Measurements from ENCODE around the gene HBZ. TPM values are rescaled to one million over a fixed set of nuclear protein-coding genes. Genes with fewer than 3 reads are reported as not detected.
"Not testable (repeated sequence)": the region's sequence is repeated elsewhere in the genome, so short reads cannot be mapped to it uniquely, and the experiment has no call there.

The HBZ gene
- polyA plus RNA-seq, 1 donor = 5.6 TPM

GRCh38 chr16:172374-172941 lies 20.0 kb downstream of the HBZ start, which contains the start of gene HBA2:
HBA2 (plus strand) TSS chr16:172876; CDS start chr16:172913, 37 bp downstream.
- H3K36me3 ChIP-seq (ENCODE audit: control insufficient read depth, insufficient read depth, low read length); H3K4me3 ChIP-seq (ENCODE audit: low read length); H3K9me3 ChIP-seq (ENCODE audit: control insufficient read depth, low read depth, low read length); DNase-seq; H3K27ac ChIP-seq (ENCODE audit: low read length); H3K4me1 ChIP-seq (ENCODE audit: control insufficient read depth, insufficient read depth, low read length): not testable (repeated sequence)
- peaks cover 68% of the 10 kb centered on the region for H3K27me3 ChIP-seq (ENCODE audit: control insufficient read depth, insufficient read depth, low read length)
- no CpG with 5 or more reads among the region's 74 CpGs for WGBS (ENCODE audit: insufficient coverage, low lambda C conversion rate)

DNA sequence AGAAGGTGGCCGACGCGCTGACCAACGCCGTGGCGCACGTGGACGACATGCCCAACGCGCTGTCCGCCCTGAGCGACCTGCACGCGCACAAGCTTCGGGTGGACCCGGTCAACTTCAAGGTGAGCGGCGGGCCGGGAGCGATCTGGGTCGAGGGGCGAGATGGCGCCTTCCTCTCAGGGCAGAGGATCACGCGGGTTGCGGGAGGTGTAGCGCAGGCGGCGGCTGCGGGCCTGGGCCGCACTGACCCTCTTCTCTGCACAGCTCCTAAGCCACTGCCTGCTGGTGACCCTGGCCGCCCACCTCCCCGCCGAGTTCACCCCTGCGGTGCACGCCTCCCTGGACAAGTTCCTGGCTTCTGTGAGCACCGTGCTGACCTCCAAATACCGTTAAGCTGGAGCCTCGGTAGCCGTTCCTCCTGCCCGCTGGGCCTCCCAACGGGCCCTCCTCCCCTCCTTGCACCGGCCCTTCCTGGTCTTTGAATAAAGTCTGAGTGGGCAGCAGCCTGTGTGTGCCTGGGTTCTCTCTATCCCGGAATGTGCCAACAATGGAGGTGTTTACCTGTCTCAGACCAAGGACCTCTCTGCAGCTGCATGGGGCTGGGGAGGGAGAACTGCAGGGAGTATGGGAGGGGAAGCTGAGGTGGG lies 20.9 kb downstream of the HBZ start:
- DNase-seq; H3K27ac ChIP-seq (ENCODE audit: low read length); H3K9me3 ChIP-seq (ENCODE audit: control insufficient read depth, low read depth, low read length); H3K4me1 ChIP-seq (ENCODE audit: control insufficient read depth, insufficient read depth, low read length); H3K36me3 ChIP-seq (ENCODE audit: control insufficient read depth, insufficient read depth, low read length); H3K4me3 ChIP-seq (ENCODE audit: low read length): not testable (repeated sequence)
- peaks cover 68% of the 10 kb centered on the region for H3K27me3 ChIP-seq (ENCODE audit: control insufficient read depth, insufficient read depth, low read length)
- no CpG with 5 or more reads among the region's 44 CpGs for whole genome bisulfite sequencing (ENCODE audit: insufficient coverage, low lambda C conversion rate)

DNA sequence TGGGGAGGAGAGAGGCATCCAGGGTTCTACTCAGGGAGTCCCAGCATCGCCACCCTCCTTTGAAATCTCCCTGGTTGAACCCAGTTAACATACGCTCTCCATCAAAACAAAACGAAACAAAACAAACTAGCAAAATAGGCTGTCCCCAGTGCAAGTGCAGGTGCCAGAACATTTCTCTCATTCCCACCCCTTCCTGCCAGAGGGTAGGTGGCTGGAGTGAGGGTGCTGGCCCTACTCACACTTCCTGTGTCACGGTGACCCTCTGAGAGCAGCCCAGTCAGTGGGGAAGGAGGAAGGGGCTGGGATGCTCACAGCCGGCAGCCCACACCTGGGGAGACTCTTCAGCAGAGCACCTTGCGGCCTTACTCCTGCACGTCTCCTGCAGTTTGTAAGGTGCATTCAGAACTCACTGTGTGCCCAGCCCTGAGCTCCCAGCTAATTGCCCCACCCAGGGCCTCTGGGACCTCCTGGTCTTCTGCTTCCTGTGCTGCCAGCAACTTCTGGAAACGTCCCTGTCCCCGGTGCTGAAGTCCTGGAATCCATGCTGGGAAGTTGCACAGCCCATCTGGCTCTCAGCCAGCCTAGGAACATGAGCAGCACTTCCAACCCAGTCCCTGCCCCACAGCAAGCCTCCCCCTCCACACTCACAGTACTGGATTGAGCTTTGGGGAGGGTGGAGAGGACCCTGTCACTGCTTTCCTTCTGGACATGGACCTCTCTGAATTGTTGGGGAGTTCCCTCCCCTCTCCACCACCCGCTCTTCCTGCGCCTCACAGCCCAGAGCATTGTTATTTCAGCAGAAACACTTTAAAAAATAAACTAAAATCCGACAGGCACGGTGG lies 21.7 kb downstream of the HBZ start:
- not testable (repeated sequence) for H3K36me3 ChIP-seq (ENCODE audit: control insufficient read depth, insufficient read depth, low read length); DNase-seq; H3K4me3 ChIP-seq (ENCODE audit: low read length); H3K27ac ChIP-seq (ENCODE audit: low read length); H3K9me3 ChIP-seq (ENCODE audit: control insufficient read depth, low read depth, low read length); H3K4me1 ChIP-seq (ENCODE audit: control insufficient read depth, insufficient read depth, low read length)
- no CpG with 5 or more reads among the region's 13 CpGs for WGBS (ENCODE audit: insufficient coverage, low lambda C conversion rate)
- peaks cover 68% of the 10 kb centered on the region for H3K27me3 ChIP-seq (ENCODE audit: control insufficient read depth, insufficient read depth, low read length)

GRCh38 chr16:175011-175949 lies 22.8 kb downstream of the HBZ start:
- H3K4me1 ChIP-seq (ENCODE audit: control insufficient read depth, insufficient read depth, low read length) = no peaks in the 10 kb centered on the region
- H3K9me3 ChIP-seq (ENCODE audit: control insufficient read depth, low read depth, low read length) = no peaks in the 10 kb centered on the region
- no peaks in the 10 kb centered on the region for H3K36me3 ChIP-seq (ENCODE audit: control insufficient read depth, insufficient read depth, low read length)
- peaks cover 72% of the 10 kb centered on the region for H3K27me3 ChIP-seq (ENCODE audit: control insufficient read depth, insufficient read depth, low read length)
- DNase-seq = no peak
- H3K4me3 ChIP-seq (ENCODE audit: low read length) = no peak overlapping the region
- 80% methylated on average over 1 of the region's 8 CpGs for WGBS (ENCODE audit: insufficient coverage, low lambda C conversion rate)
- no peak overlapping the region for H3K27ac ChIP-seq (ENCODE audit: low read length)

- H3K27ac ChIP-seq (ENCODE audit: low read length); H3K36me3 ChIP-seq (ENCODE audit: control insufficient read depth, insufficient read depth, low read length); H3K4me3 ChIP-seq (ENCODE audit: low read length); DNase-seq; H3K9me3 ChIP-seq (ENCODE audit: control insufficient read depth, low read depth, low read length); H3K4me1 ChIP-seq (ENCODE audit: control insufficient read depth, insufficient read depth, low read length): not testable (repeated sequence)
- WGBS (ENCODE audit: insufficient coverage, low lambda C conversion rate) = no CpG with 5 or more reads among the region's 39 CpGs
- peaks cover 73% of the 10 kb centered on the region for H3K27me3 ChIP-seq (ENCODE audit: control insufficient read depth, insufficient read depth, low read length)
Measured at GRCh38 chr16:176006-176405, 23.6 kb downstream of the HBZ start.

DNA sequence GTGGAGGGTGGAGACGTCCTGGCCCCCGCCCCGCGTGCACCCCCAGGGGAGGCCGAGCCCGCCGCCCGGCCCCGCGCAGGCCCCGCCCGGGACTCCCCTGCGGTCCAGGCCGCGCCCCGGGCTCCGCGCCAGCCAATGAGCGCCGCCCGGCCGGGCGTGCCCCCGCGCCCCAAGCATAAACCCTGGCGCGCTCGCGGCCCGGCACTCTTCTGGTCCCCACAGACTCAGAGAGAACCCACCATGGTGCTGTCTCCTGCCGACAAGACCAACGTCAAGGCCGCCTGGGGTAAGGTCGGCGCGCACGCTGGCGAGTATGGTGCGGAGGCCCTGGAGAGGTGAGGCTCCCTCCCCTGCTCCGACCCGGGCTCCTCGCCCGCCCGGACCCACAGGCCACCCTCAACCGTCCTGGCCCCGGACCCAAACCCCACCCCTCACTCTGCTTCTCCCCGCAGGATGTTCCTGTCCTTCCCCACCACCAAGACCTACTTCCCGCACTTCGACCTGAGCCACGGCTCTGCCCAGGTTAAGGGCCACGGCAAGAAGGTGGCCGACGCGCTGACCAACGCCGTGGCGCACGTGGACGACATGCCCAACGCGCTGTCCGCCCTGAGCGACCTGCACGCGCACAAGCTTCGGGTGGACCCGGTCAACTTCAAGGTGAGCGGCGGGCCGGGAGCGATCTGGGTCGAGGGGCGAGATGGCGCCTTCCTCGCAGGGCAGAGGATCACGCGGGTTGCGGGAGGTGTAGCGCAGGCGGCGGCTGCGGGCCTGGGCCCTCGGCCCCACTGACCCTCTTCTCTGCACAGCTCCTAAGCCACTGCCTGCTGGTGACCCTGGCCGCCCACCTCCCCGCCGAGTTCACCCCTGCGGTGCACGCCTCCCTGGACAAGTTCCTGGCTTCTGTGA lies 24.3 kb downstream of the HBZ start, which contains the start of gene HBA1:
TSS of gene HBA1 (plus strand) at position 204 of the 906 bp plus-strand sequence. CDS start at position 241, 37 bp downstream.
- DNase-seq = not testable (repeated sequence)

DNA sequence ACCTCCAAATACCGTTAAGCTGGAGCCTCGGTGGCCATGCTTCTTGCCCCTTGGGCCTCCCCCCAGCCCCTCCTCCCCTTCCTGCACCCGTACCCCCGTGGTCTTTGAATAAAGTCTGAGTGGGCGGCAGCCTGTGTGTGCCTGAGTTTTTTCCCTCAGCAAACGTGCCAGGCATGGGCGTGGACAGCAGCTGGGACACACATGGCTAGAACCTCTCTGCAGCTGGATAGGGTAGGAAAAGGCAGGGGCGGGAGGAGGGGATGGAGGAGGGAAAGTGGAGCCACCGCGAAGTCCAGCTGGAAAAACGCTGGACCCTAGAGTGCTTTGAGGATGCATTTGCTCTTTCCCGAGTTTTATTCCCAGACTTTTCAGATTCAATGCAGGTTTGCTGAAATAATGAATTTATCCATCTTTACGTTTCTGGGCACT lies 25.0 kb downstream of the HBZ start:
- WGBS (ENCODE audit: insufficient coverage, low lambda C conversion rate) = no CpG with 5 or more reads among the region's 13 CpGs
- H3K36me3 ChIP-seq (ENCODE audit: control insufficient read depth, insufficient read depth, low read length) = no peaks in the 10 kb centered on the region
- H3K4me1 ChIP-seq (ENCODE audit: control insufficient read depth, insufficient read depth, low read length) = peaks cover 6% of the 10 kb centered on the region
- no peak for DNase-seq
- H3K27ac ChIP-seq (ENCODE audit: low read length) = no peak overlapping the region
- peaks cover 66% of the 10 kb centered on the region for H3K27me3 ChIP-seq (ENCODE audit: control insufficient read depth, insufficient read depth, low read length)
- no peak overlapping the region for H3K4me3 ChIP-seq (ENCODE audit: low read length)
- H3K9me3 ChIP-seq (ENCODE audit: control insufficient read depth, low read depth, low read length) = no peaks in the 10 kb centered on the region

More for the DNA sequence above, 24.3 kb downstream of the HBZ start, which contains the start of gene HBA1:
- peaks cover 68% of the 10 kb centered on the region for H3K27me3 ChIP-seq (ENCODE audit: control insufficient read depth, insufficient read depth, low read length)
- H3K27ac ChIP-seq (ENCODE audit: low read length); H3K9me3 ChIP-seq (ENCODE audit: control insufficient read depth, low read depth, low read length); H3K36me3 ChIP-seq (ENCODE audit: control insufficient read depth, insufficient read depth, low read length); H3K4me3 ChIP-seq (ENCODE audit: low read length); H3K4me1 ChIP-seq (ENCODE audit: control insufficient read depth, insufficient read depth, low read length): not testable (repeated sequence)
- WGBS (ENCODE audit: insufficient coverage, low lambda C conversion rate) = no CpG with 5 or more reads among the region's 88 CpGs

DNA sequence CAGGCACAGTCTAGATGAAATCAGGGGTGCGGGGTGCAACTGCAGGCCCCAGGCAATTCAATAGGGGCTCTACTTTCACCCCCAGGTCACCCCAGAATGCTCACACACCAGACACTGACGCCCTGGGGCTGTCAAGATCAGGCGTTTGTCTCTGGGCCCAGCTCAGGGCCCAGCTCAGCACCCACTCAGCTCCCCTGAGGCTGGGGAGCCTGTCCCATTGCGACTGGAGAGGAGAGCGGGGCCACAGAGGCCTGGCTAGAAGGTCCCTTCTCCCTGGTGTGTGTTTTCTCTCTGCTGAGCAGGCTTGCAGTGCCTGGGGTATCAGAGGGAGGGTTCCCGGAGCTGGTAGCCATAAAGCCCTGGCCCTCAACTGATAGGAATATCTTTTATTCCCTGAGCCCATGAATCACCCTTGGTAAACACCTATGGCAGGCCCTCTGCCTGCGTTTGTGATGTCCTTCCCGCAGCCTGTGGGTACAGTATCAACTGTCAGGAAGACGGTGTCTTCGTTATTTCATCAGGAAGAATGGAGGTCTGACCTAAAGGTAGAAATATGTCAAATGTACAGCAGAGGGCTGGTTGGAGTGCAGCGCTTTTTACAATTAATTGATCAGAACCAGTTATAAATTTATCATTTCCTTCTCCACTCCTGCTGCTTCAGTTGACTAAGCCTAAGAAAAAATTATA lies 25.7 kb downstream of the HBZ start:
- Histone ChIP-seq H3K36me3 (ENCODE audit: control insufficient read depth, insufficient read depth, low read length) (no peaks in the 10 kb centered on the region), H3K4me1 (ENCODE audit: control insufficient read depth, insufficient read depth, low read length) (peaks cover 6% of the 10 kb centered on the region), H3K4me3 (ENCODE audit: low read length) (no peak overlapping the region), H3K9me3 (ENCODE audit: control insufficient read depth, low read depth, low read length) (no peaks in the 10 kb centered on the region), H3K27ac (ENCODE audit: low read length) (no peak overlapping the region), H3K27me3 (ENCODE audit: control insufficient read depth, insufficient read depth, low read length) (peaks cover 66% of the 10 kb centered on the region)
- WGBS (ENCODE audit: insufficient coverage, low lambda C conversion rate) = 75% methylated on average over 1 of the region's 11 CpGs
- no peak for DNase-seq

DNA sequence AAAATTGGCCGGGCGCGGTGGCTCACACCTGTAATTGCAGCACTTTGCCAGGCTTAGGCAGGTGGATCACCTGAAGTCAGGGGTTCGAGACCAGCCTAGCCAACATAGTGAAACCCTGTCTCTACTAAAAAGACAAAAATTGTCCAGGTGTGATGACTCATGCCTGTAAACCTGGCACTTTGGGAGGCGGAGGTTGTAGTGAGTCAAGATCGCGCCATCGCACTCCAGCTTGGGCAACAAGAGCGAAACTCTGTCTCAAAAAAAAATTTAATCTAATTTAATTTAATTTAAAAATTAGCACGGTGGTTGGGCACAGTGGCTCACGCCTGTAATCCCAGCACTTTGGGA lies 26.2 kb downstream of the HBZ start:
- no CpG with 5 or more reads among the region's 11 CpGs for WGBS (ENCODE audit: insufficient coverage, low lambda C conversion rate)
- DNase-seq = no peak
- Histone ChIP-seq H3K36me3 (ENCODE audit: control insufficient read depth, insufficient read depth, low read length) (no peaks in the 10 kb centered on the region), H3K4me1 (ENCODE audit: control insufficient read depth, insufficient read depth, low read length) (peaks cover 6% of the 10 kb centered on the region), H3K27ac (ENCODE audit: low read length) (no peak overlapping the region), H3K4me3 (ENCODE audit: low read length) (no peak overlapping the region), H3K27me3 (ENCODE audit: control insufficient read depth, insufficient read depth, low read length) (peaks cover 62% of the 10 kb centered on the region), H3K9me3 (ENCODE audit: control insufficient read depth, low read depth, low read length) (no peaks in the 10 kb centered on the region)
